Mesenchymal stem cell (in vitro differentiated cells and primary cell): ENCODE data around the gene NTN1.
"Not testable (repeated sequence)": the region's sequence is repeated elsewhere in the genome, so short reads cannot be mapped to it uniquely, and the experiment has no call there.

Experiments used
- DNase-seq: peaks from one replicate; pipeline ENCODE4 v3.0.0-alpha.2; 2013
- H2AFZ ChIP-seq: one replicate; pipeline ENCODE4 v1.6.1; 2013; ENCODE audit warnings: low read depth, mild to moderate bottlenecking, control low read depth, inconsistent platforms, low read length, moderate library complexity
- H2AK5ac ChIP-seq: 2 replicates; pipeline ENCODE4 v1.6.1; 2013; ENCODE audit warnings: low read length, moderate library complexity, mild to moderate bottlenecking, inconsistent platforms; ENCODE audit not compliant: severe bottlenecking
- H2BK120ac ChIP-seq: one replicate; pipeline ENCODE4 v1.6.1; 2013; ENCODE audit warnings: low read depth, mild to moderate bottlenecking, inconsistent platforms, low read length, moderate library complexity
- H2BK12ac ChIP-seq, 2 experiments: one replicate each; pipeline ENCODE4 v1.6.1; 2013; ENCODE audit warnings: inconsistent platforms in 2 of 2, low read length in 2 of 2, mild to moderate bottlenecking in 2 of 2, moderate library complexity in 2 of 2, control low read depth in 1 of 2
- H2BK15ac ChIP-seq: one replicate; pipeline ENCODE4 v1.6.1; 2013; ENCODE audit warnings: mild to moderate bottlenecking, low read depth, inconsistent platforms; ENCODE audit not compliant: poor library complexity, severe bottlenecking
- H2BK5ac ChIP-seq: 2 replicates; pipeline ENCODE4 v1.6.1; 2013; ENCODE audit warnings: low read depth, mild to moderate bottlenecking, low read length, control low read depth, inconsistent platforms; ENCODE audit not compliant: poor library complexity, severe bottlenecking
- H3K14ac ChIP-seq, 2 experiments: one replicate each; pipeline ENCODE4 v1.6.1; 2013; ENCODE audit warnings: inconsistent platforms in 2 of 2, low read length in 2 of 2, control low read depth in 1 of 2, mild to moderate bottlenecking in 1 of 2, moderate library complexity in 1 of 2
- H3K18ac ChIP-seq, 2 experiments: one replicate each; pipeline ENCODE4 v1.6.1; 2013; ENCODE audit warnings: inconsistent platforms in 2 of 2, low read length in 2 of 2, control low read depth in 1 of 2, low read depth in 1 of 2, mild to moderate bottlenecking in 1 of 2
- H3K23ac ChIP-seq, 2 experiments: one replicate each; pipeline ENCODE4 v1.6.1; 2013; ENCODE audit warnings: inconsistent platforms in 2 of 2, low read length in 2 of 2, mild to moderate bottlenecking in 2 of 2, moderate library complexity in 2 of 2, control low read depth in 1 of 2
- H3K27ac ChIP-seq: 2 replicates; pipeline ENCODE4 v1.5.1; 2013; ENCODE audit warnings: mild to moderate bottlenecking, moderate library complexity, low read length, control low read depth, inconsistent platforms; ENCODE audit not compliant: poor library complexity, severe bottlenecking
- H3K27me3 ChIP-seq, 2 experiments: 2 replicates each; pipeline versions ENCODE4 v1.6.1 to v1.7.0; 2013; ENCODE audit warnings: low read length in 2 of 2, mild to moderate bottlenecking in 2 of 2, moderate library complexity in 2 of 2, control low read depth in 1 of 2, inconsistent platforms in 1 of 2; ENCODE audit not compliant: control insufficient read depth in 1 of 2, insufficient read depth in 1 of 2
- H3K36me3 ChIP-seq, 2 experiments: 2 replicates each; pipeline versions ENCODE4 v1.6.1 to v1.7.0; 2013; ENCODE audit warnings: low read length in 2 of 2, control low read depth in 1 of 2, inconsistent platforms in 1 of 2, low read depth in 1 of 2, mild to moderate bottlenecking in 1 of 2; ENCODE audit not compliant: insufficient read depth in 2 of 2, control insufficient read depth in 1 of 2
- H3K4ac ChIP-seq, 2 experiments: one replicate each; pipeline ENCODE4 v1.6.1; 2013; ENCODE audit warnings: inconsistent platforms in 2 of 2, low read length in 2 of 2, mild to moderate bottlenecking in 2 of 2, moderate library complexity in 2 of 2, control low read depth in 1 of 2, low read depth in 1 of 2
- H3K4me1 ChIP-seq: 2 replicates; pipeline ENCODE4 v1.6.1; 2013; ENCODE audit warnings: low read depth, low read length, control low read depth; ENCODE audit not compliant: control insufficient read depth, insufficient read depth
- H3K4me2 ChIP-seq: 2 replicates; pipeline ENCODE4 v1.6.1; 2013; ENCODE audit warnings: low read length, mild to moderate bottlenecking, inconsistent platforms; ENCODE audit not compliant: poor library complexity, severe bottlenecking
- H3K4me3 ChIP-seq, 2 experiments: 2 replicates each; pipeline versions ENCODE4 v1.5.1 to v1.7.0; 2013; ENCODE audit warnings: low read length in 2 of 2, mild to moderate bottlenecking in 2 of 2, control low read depth in 1 of 2, low read depth in 1 of 2; ENCODE audit not compliant: insufficient read depth in 1 of 2
- H3K79me1 ChIP-seq: replicated peaks from 2 replicates; pipeline ENCODE4 v1.6.1; 2013; ENCODE audit warnings: mild to moderate bottlenecking, control low read depth, low read length, inconsistent platforms; ENCODE audit not compliant: poor library complexity, severe bottlenecking
- H3K9ac ChIP-seq: 2 replicates; pipeline ENCODE4 v1.7.0; 2013; ENCODE audit warnings: mild to moderate bottlenecking, low read length, moderate library complexity
- H3K9me3 ChIP-seq: 2 replicates; pipeline ENCODE4 v1.7.0; 2013; ENCODE audit warnings: mild to moderate bottlenecking, low read length; ENCODE audit not compliant: control insufficient read depth
- H4K8ac ChIP-seq: one replicate; pipeline ENCODE4 v1.6.1; 2013; ENCODE audit warnings: inconsistent platforms, mild to moderate bottlenecking, low read length, moderate library complexity
- H4K91ac ChIP-seq: one replicate; pipeline ENCODE4 v1.6.1; 2013; ENCODE audit warnings: mild to moderate bottlenecking, low read length, inconsistent platforms
- WGBS: methylation state at CpG from one replicate; pipeline ENCODE4 v1.1.7; 2013; ENCODE audit warnings: mixed read lengths; 5-methylcytosine and 5-hydroxymethylcytosine counted together

Gene NTN1

GRCh38 chr17:9151740-9152139 is 130.4 kb downstream of the NTN1 start:
- H3K4me2 ChIP-seq, H3K27ac ChIP-seq: not testable (repeated sequence)
- WGBS = 91% methylated on average over 10 of the region's 10 CpGs

DNA sequence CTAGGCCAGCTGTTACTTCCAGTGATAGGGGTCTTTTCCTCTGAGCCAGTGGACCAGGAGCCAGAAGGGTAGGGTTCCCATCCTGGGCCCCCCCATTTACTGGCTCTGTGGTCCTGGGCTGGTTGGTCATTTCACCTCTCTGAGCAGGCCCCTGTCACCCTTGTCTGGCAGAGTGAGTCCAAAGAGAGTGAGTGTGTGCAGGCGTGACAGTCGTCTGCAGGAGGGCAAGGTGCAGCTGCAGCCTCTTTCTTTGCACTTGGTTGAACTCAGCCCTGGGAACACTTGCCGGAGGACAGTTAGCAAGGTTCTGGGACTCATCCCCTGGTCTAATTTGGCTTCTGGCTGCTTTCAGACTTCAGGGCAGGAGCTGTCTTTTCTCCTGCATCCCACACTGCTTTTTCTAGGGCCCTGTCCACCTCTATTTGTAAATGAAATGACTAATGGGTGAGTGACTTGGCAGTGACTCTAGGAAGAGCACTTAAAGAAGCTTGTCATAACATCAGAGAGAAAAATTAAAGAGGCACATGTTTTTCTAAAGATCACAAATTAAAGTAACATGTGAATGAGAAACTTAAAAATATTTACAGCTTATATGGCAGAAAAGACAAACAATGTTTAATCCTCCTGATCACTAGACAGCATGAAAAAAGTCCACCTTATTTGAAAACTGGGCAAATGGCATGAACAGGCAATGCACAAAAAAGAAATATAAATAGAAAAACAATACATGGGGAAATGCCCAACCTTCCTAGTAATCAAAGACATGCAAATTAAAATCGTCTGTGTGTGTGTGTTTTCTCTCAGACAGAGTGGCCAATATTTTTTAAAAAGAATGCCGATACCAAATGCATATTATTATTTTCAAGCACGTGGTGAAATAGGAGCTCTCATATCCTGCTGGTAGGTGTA is 137.5 kb downstream of the NTN1 start:
- Histone ChIP-seq H2AFZ (no peak overlapping the region), H3K9me3 (peaks cover 8% of the 10 kb centered on the region), H3K79me1 (no peaks in the 10 kb centered on the region), H3K18ac (no peak overlapping the region), H2BK12ac (no peak overlapping the region), H3K4ac (no peak overlapping the region), H3K23ac (no peak overlapping the region), H3K4me1 (peaks cover 1% of the 10 kb centered on the region), H3K4me2 (no peak overlapping the region), H4K91ac (no peak overlapping the region), H3K27ac (no peak overlapping the region), H2BK5ac (no peak overlapping the region), H3K27me3 (peaks cover 4 to 5% of the 10 kb centered on the region in 2 experiments), H2AK5ac (no peak overlapping the region), H2BK15ac (no peak overlapping the region), H3K36me3 (no peaks in the 10 kb centered on the region), H3K14ac (no peak overlapping the region), H2BK120ac (no peak overlapping the region), H3K4me3 (no peak overlapping the region), H4K8ac (no peak overlapping the region), H3K9ac (no peak overlapping the region)
- DNase-seq = no peak
- 70% methylated on average over 6 of the region's 6 CpGs for WGBS

More at GRCh38 chr17:9151740-9152139, 130.4 kb downstream of the NTN1 start:
- H3K18ac ChIP-seq, DNase-seq, H2BK120ac ChIP-seq, H4K91ac ChIP-seq, H3K9ac ChIP-seq, H3K14ac ChIP-seq, H3K4me1 ChIP-seq, H3K79me1 ChIP-seq, H4K8ac ChIP-seq, H3K4ac ChIP-seq, H2BK5ac ChIP-seq, H2BK15ac ChIP-seq, H3K4me3 ChIP-seq, H2AK5ac ChIP-seq, H2BK12ac ChIP-seq, H2AFZ ChIP-seq, H3K36me3 ChIP-seq, H3K9me3 ChIP-seq, H3K23ac ChIP-seq: not testable (repeated sequence)
- H3K27me3 ChIP-seq = peaks cover 22 to 36% of the 10 kb centered on the region in 2 experiments

- Histone ChIP-seq H2BK5ac (no peak overlapping the region), H4K91ac (no peak overlapping the region)
- WGBS = 74% methylated on average over 31 of the region's 31 CpGs
Measured at GRCh38 chr17:9162275-9162985, 141.1 kb downstream of the NTN1 start.

GRCh38 chr17:9166788-9167187 is 145.5 kb downstream of the NTN1 start:
- H2BK120ac ChIP-seq = no peak overlapping the region
- H3K9ac ChIP-seq = no peak overlapping the region
- no peak overlapping the region for H3K27ac ChIP-seq
- H3K36me3 ChIP-seq = no peaks in the 10 kb centered on the region
- H3K4me2 ChIP-seq = no peak overlapping the region
- H3K4me1 ChIP-seq = peaks cover 1% of the 10 kb centered on the region
- no peaks in the 10 kb centered on the region for H3K9me3 ChIP-seq
- H3K79me1 ChIP-seq = no peaks in the 10 kb centered on the region
- no peak overlapping the region for H2AK5ac ChIP-seq
- no peak overlapping the region for H2BK15ac ChIP-seq
- DNase-seq = no peak
- no peak overlapping the region for H4K91ac ChIP-seq
- H3K23ac ChIP-seq = no peak overlapping the region
- no peak overlapping the region for H4K8ac ChIP-seq
- WGBS = 77% methylated on average over 9 of the region's 9 CpGs
- H2BK12ac ChIP-seq = no peak overlapping the region
- no peak overlapping the region for H2AFZ ChIP-seq
- no peak overlapping the region for H3K18ac ChIP-seq
- H3K4ac ChIP-seq = no peak overlapping the region
- no peak overlapping the region for H2BK5ac ChIP-seq
- H3K4me3 ChIP-seq = no peak overlapping the region
- H3K27me3 ChIP-seq = peaks cover 5 to 14% of the 10 kb centered on the region in 2 experiments
- H3K14ac ChIP-seq = no peak overlapping the region

More at GRCh38 chr17:9162275-9162985, 141.1 kb downstream of the NTN1 start:
- Histone ChIP-seq H2BK12ac (no peak overlapping the region), H2AFZ (no peak overlapping the region), H3K27me3 (peaks cover 0 to 2% of the 10 kb centered on the region in 2 experiments), H3K23ac (no peak overlapping the region), H3K36me3 (no peaks in the 10 kb centered on the region), H3K18ac (no peak overlapping the region), H2BK15ac (no peak overlapping the region), H4K8ac (no peak overlapping the region), H3K4me1 (peaks cover 1% of the 10 kb centered on the region), H3K4me3 (no peak overlapping the region), H3K27ac (no peak overlapping the region), H3K14ac (no peak overlapping the region), H2AK5ac (no peak overlapping the region), H3K4me2 (no peak overlapping the region), H2BK120ac (no peak overlapping the region), H3K4ac (no peak overlapping the region), H3K9me3 (peaks cover 8% of the 10 kb centered on the region), H3K9ac (no peak overlapping the region), H3K79me1 (no peaks in the 10 kb centered on the region)
- no peak for DNase-seq
